Endothelial cell of umbilical vein (primary cell): ENCODE results near the gene WNT2.
A peak's percentile ranks its signal among the peaks of the same experiment; 100 is the strongest.

Experiments used
- EZH2 ChIP-seq: IDR thresholded peaks from 2 replicates; pipeline ENCODE4 v1.6.1; 2012; ENCODE audit warnings: borderline replicate concordance, low read depth, mild to moderate bottlenecking, moderate library complexity, low read length, inconsistent platforms; ENCODE audit not compliant: severe bottlenecking
- FOS ChIP-seq: IDR thresholded peaks from 2 replicates; pipeline ENCODE4 v1.6.1; 2011; ENCODE audit warnings: mild to moderate bottlenecking, low read length, moderate library complexity, borderline replicate concordance; ENCODE audit not compliant: insufficient read depth
- GATA2 ChIP-seq: IDR thresholded peaks from 2 replicates; pipeline ENCODE4 v1.7.0; 2011; ENCODE audit warnings: low read depth, mild to moderate bottlenecking, moderate library complexity, mixed read lengths, low read length; ENCODE audit not compliant: insufficient read length, insufficient read depth
- POLR2A ChIP-seq: IDR thresholded peaks from 2 replicates; pipeline ENCODE4 v1.6.1; 2012; ENCODE audit warnings: low read depth, mild to moderate bottlenecking, control low read depth, low read length
- POLR2AphosphoS5 ChIP-seq: IDR thresholded peaks from 2 replicates; pipeline ENCODE4 v1.6.1; 2012; ENCODE audit warnings: low read depth, mild to moderate bottlenecking, control low read depth, low read length, moderate library complexity; ENCODE audit not compliant: insufficient read depth
- TF ChIP-seq, protein P1 (sequence below), 2 donors: IDR thresholded peaks; 1 replicate in 1 of 2; 2 replicates in 1 of 2; pipeline ENCODE4 v1.5.1; 2011; ENCODE audit warnings: low read length in 2 of 2, mild to moderate bottlenecking in 2 of 2, moderate library complexity in 2 of 2, control low read depth in 1 of 2, inconsistent platforms in 1 of 2, low read depth in 1 of 2; ENCODE audit not compliant: insufficient read depth in 1 of 2; ENCODE audit errors: extremely low read depth in 1 of 2
- TF ChIP-seq, protein P2 (sequence below): IDR thresholded peaks from 2 replicates; pipeline ENCODE4 v1.6.1; 2011; ENCODE audit not compliant: insufficient read depth, insufficient read length

DNA sequence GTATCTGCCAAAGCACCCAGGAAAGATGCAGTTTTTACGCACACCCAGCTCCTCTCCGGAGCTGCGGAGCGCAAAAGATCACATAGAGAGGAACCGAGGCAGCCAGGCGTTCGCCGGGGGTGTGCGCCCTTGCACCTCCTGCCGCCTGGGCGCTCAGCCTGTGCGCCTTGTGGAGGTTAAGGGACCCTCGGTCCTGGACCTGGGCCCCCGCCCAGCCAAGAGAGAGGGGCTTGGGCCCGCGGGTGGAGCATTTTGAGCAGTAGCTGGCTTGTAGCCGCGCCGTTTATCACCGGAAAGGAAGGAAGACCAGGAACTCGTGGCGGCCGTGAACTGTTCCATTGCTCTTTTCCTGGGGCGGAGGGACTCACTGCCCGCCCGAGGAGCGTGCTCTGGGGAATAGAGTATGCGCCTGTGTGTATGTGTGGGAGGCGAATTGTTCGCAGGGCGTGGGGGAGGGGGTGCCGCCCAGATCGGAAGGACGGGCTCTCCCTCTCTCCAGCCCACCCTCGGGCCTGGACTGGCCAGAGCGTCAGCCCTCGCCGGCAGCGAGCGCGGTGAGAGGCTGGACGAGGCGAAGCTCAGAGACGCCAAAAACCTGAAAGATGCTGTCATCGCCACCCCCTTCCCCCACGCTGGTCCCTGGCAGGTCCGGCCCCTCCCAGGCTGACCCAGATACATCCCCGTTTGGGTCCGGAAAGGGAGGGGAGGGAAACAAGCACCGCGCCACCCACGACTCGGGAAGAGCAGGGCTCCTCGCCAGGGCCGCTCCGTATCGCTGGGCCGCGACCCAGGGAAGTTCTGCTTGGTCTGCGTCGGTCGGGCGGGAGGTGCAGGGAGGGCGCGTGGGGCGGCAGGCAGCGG is 1.2 kb upstream of the WNT2 start:
- TF ChIP-seq EZH2, result peak; percentile 22
- TF ChIP-seq POLR2AphosphoS5, result no peak
- TF ChIP-seq, protein P1, sequence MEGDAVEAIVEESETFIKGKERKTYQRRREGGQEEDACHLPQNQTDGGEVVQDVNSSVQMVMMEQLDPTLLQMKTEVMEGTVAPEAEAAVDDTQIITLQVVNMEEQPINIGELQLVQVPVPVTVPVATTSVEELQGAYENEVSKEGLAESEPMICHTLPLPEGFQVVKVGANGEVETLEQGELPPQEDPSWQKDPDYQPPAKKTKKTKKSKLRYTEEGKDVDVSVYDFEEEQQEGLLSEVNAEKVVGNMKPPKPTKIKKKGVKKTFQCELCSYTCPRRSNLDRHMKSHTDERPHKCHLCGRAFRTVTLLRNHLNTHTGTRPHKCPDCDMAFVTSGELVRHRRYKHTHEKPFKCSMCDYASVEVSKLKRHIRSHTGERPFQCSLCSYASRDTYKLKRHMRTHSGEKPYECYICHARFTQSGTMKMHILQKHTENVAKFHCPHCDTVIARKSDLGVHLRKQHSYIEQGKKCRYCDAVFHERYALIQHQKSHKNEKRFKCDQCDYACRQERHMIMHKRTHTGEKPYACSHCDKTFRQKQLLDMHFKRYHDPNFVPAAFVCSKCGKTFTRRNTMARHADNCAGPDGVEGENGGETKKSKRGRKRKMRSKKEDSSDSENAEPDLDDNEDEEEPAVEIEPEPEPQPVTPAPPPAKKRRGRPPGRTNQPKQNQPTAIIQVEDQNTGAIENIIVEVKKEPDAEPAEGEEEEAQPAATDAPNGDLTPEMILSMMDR (IDR thresholded peaks at IDR 0.05; ENCODE audit: extremely low read depth in 1 of 2, insufficient read depth in 1 of 2, low read depth in 1 of 2, low read length in 2 of 2), result no peak
- TF ChIP-seq POLR2A, result no peak
- no peak for TF ChIP-seq FOS
- TF ChIP-seq, protein P2, sequence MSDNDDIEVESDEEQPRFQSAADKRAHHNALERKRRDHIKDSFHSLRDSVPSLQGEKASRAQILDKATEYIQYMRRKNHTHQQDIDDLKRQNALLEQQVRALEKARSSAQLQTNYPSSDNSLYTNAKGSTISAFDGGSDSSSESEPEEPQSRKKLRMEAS, result no peak
- no peak for TF ChIP-seq GATA2
